ENCODE data around the gene ATF6. TPM values are rescaled to one million over a fixed set of nuclear protein-coding genes. Genes with fewer than 3 reads are reported as not detected.

Gene ATF6
- total and polyA plus RNA-seq, 2 of the 8 experiments (the other 6 are each of a cell fraction or from before 2014, with no cell fraction given): 4.6 to 10.0 TPM

DNA sequence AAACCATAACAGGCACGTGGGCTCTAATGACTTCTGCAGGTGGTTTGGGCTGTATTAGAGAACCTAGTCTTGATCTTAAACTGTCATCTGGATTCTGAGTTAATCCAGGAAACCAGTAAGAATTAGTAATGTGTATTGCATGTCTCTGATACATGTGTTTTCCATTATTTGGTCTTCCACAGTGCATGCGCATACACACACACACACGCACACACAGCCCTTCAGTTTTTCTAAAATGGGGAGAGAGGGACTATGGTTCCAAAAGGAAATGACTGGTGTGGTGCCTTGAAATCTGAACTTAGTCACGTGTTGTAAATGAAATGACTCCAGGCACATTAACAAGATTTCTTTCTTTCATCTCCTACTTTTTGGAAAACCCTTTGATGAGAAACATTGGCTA, 190.0 kb downstream of the ATF6 start (continued):
- TF ChIP-seq HDAC2 (IDR thresholded peaks at IDR 0.05; ENCODE audit: borderline replicate concordance in 1 of 2, low read depth in 2 of 2, low read length in 2 of 2): no peak
- TF ChIP-seq SAP30 (IDR thresholded peaks at IDR 0.05; ENCODE audit: insufficient read depth, insufficient replicate concordance, low read length): no peak
- TF ChIP-seq RXRA (IDR thresholded peaks at IDR 0.05; ENCODE audit: insufficient read depth, low read depth, low read length): no peak
- TF ChIP-seq, protein P1, sequence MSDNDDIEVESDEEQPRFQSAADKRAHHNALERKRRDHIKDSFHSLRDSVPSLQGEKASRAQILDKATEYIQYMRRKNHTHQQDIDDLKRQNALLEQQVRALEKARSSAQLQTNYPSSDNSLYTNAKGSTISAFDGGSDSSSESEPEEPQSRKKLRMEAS (IDR thresholded peaks at IDR 0.05): no peak

Measured in H1 (cell line).